ENCODE data around the gene GH2. TPM values are rescaled to one million over a fixed set of nuclear protein-coding genes. Genes with fewer than 3 reads are reported as not detected.

Gene GH2
- polyA plus RNA-seq, 3 donors: not detected

DNA sequence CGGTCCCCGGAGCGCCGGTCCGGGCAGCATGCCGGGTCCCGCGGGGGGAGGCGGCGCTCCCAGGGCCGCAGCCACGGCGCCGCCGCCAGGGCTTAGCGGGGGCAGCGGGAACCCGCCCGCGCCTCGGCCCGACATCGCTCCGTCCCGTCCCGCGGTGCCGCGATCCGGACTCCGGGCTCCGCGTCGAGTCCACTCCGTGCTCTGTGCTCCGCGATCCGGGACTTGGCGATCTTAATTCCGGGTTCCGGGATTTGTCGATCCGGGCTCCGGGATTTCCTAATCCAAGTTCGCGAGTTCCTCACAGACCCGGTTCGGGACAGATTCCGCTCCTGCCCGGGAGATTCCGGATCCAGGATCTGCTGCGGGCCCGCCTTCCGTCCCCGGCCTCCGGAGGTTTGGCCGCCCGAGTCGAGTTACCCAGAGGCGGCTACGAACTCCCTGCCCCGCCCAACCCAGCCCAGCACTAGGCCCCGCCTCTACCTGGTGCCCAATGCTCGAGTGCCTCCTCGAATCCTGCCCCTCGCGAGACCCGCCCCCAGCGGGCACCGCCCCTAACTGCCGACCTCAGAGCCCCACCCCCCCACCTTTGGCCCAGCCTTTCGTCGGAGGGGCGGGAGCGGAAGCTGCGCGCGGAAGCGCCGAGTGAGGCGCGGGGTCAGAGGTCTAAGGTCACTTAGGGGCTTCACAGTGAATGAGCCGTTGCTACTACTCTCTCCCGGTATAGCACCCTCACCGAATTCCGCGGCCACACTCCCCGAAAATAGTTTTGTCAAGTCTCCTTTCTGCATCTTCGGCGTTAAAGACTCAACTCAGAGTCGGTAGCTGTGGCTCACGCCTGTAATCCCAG is 39.0 kb downstream of the GH2 start, which contains the start of gene SMARCD2:
SMARCD2 (minus strand) TSS at position 146 of the 847 bp plus-strand sequence; CDS start at position 135, 11 bp downstream.
- DNase-seq (ENCODE audit: low read depth in 3 of 3, low spot score in 2 of 3): peak; percentile 96 to 98 (median 98)

- no peak for DNase-seq (ENCODE audit: low read depth in 3 of 3, low spot score in 2 of 3)
These were observed 39.6 kb downstream of the GH2 start for GRCh38 chr17:63842173-63842539.

GRCh38 chr17:63841350-63842172 is 40.2 kb downstream of the GH2 start:
- no peak for DNase-seq (ENCODE audit: low read depth in 3 of 3, low spot score in 2 of 3)

GRCh38 chr17:63840591-63841349 is 41.0 kb downstream of the GH2 start:
- no peak for DNase-seq (ENCODE audit: low read depth in 3 of 3, low spot score in 2 of 3)

GRCh38 chr17:63838631-63839171 is 43.0 kb downstream of the GH2 start:
- no peak for DNase-seq (ENCODE audit: low read depth in 3 of 3, low spot score in 2 of 3)

GRCh38 chr17:63837962-63838600 is 43.7 kb downstream of the GH2 start:
- no peak for DNase-seq (ENCODE audit: low read depth in 3 of 3, low spot score in 2 of 3)

GRCh38 chr17:63837480-63837879 is 44.3 kb downstream of the GH2 start:
- DNase-seq (ENCODE audit: low read depth in 3 of 3, low spot score in 2 of 3): no peak

- no peak for DNase-seq (ENCODE audit: low read depth in 3 of 3, low spot score in 2 of 3)
These were observed 44.9 kb downstream of the GH2 start for GRCh38 chr17:63836811-63837210.

DNA sequence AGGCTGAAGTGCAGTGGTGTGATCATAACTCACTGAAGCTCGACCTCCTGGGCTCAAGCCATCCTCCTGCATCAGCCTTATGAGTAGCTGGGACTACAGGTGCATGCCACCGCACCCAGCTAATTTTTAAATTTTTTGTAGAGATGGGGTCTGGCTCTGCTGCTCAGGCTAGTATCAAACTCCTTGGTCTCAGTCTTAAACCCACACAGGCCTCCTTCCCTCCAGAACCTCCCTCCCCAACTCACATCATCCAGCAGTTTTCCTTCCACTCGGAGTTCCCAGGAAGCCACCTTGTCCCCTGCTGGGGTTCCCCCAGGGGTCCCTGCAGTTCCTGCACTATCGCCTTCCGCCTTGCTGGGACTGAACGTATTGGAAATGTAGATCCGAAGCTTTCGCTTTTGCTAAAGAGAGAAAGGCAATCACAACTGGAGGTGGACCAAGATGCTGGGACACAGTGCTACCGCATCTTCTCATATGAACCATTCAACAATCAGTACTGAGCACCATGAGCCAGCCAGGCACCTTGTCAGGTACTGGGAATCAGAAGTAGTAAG is 46.5 kb downstream of the GH2 start:
- DNase-seq (ENCODE audit: low read depth in 3 of 3, low spot score in 2 of 3): no peak

DNA sequence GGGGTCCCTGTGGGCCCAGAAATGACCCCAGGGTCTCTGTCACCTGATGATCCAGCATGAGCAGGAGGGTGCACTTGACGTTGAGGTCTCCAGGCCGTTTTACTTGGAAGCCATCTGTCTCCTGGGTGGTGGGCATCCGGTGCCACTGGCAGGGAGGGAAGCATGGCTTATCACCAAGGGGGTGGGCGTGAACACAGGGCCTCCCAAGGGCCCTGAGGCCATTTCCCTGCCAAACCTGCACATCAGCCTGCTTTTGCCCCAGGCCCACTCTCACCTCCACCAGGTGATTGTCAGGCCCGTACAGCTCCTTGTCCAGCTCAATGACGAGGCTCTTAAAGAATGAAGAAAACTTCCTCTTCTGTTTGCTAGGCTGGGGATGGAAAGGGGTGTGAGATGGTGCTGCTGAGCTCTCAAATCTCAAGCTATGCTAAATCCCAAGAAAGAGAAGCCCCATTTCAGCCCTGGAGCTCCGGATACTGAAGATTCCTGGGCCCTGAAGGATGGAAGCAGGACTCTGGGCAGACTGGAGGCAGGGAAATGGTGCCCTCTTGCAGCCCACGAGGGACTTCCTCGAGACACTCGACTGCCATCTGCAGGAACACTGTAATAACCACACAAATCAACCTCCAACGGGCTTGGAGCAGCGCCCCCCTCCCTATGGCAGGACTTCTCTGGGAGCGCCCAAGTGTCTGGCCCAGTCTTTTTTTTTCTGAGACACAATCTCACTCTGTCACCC is 47.1 kb downstream of the GH2 start:
- DNase-seq (ENCODE audit: low read depth in 3 of 3, low spot score in 2 of 3): no peak

- DNase-seq (ENCODE audit: low read depth in 3 of 3, low spot score in 2 of 3): no peak
These were observed 47.9 kb downstream of the GH2 start for GRCh38 chr17:63833741-63834373.

- DNase-seq (ENCODE audit: low read depth in 3 of 3, low spot score in 2 of 3): no peak
These were observed 48.6 kb downstream of the GH2 start for GRCh38 chr17:63833026-63833740.

- DNase-seq (ENCODE audit: low read depth in 3 of 3, low spot score in 2 of 3): no peak
These were observed 49.3 kb downstream of the GH2 start for GRCh38 chr17:63832455-63832854.

DNA sequence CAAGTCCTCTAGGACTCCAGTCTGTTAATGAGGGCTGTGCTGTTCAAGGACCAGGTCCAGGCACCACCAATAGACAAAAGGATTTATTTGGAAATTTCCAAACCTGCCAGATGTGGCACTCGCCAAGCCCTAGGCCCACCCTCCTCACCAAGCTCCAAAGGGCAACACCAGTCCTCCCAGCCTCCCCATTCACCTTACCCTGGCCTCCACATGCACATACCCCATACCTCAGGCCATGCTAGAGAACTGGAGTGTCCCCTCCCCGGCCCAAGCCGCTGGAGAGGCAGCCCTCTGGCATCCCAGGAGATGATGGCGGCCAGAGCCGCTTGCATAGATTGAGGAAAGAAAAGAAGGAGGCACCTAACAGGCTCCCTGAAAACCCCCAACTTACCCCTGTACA is 49.7 kb downstream of the GH2 start:
- DNase-seq (ENCODE audit: low read depth in 3 of 3, low spot score in 2 of 3): no peak

DNA sequence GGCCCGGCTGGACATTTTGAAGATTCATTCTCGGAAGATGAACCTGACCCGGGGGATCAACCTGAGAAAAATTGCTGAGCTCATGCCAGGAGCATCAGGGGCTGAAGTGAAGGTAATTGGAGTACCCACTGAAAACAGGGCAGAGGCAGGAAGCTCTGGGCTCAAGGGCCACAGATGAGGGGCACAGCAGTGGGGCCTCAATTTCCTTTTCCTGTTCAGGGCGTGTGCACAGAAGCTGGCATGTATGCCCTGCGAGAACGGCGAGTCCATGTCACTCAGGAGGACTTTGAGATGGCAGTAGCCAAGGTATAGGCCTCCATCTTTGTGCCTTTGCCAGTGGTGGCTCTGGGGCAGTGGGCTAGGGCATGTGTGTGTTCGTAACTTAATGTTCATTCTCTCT is 50.2 kb downstream of the GH2 start:
- DNase-seq (ENCODE audit: low read depth in 3 of 3, low spot score in 2 of 3): no peak

GRCh38 chr17:63830904-63831491 is 50.7 kb downstream of the GH2 start:
- DNase-seq (ENCODE audit: low read depth in 3 of 3, low spot score in 2 of 3): no peak

- no peak for DNase-seq (ENCODE audit: low read depth in 3 of 3, low spot score in 2 of 3)
These were observed 51.5 kb downstream of the GH2 start for GRCh38 chr17:63830278-63830677.

All from right renal cortex interstitium (tissue), 3 donors.